ENCODE measurements around the gene POU3F2. TPM values are rescaled to one million over a fixed set of nuclear protein-coding genes. Genes with fewer than 3 reads are reported as not detected.

Gene POU3F2
- total and polyA plus RNA-seq, 9 donors, result 0.02 TPM; not detected in 8

DNA sequence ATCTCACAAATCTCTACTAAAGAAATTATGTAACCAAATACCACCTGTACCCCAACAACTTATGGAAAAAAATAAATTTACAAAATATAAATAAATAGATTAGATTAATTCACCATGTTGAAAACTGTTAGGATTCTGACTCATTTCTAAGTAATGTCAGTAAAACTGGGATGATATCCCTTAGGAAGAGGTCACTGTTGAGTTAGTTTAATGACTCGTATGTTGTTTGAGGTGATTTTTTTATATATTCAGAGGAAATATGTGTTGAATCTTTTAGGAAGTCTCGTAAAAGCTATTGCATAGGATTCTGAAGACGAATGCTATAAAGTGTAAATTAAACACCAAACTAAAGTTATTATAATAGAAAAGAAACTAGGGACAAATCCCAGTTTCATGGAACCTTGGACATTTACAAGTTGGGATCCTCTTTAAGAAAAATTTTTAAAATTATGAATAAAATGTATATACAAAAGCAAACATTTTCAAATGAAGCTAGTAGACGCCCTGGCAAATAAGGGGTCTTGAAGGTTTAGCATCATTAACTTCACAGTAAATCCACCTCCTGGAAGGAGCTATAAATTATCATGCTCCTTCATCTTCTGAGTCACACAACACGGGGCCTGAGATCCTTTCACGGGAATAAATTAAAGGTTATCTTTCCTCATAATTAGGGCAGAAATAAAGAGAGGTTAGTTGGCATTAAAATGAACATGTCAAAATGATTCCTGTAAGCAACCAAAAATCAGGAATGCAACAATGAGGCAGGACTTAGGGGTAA, 37.0 kb upstream of the POU3F2 start:
- DNase-seq, result no peak
- Histone ChIP-seq H3K4me3 (no peak overlapping the region), H3K36me3 (no peaks in the 10 kb centered on the region), H3K27ac (no peak overlapping the region), H3K4me1 (ENCODE audit: insufficient read depth) (no peaks in the 10 kb centered on the region), H3K9me3 (no peaks in the 10 kb centered on the region), H3K27me3 (no peaks in the 10 kb centered on the region)
- TF ChIP-seq POLR2A (IDR thresholded peaks at IDR 0.05) (no peak), EP300 (IDR thresholded peaks at IDR 0.05) (no peak)
- TF ChIP-seq, protein P1, sequence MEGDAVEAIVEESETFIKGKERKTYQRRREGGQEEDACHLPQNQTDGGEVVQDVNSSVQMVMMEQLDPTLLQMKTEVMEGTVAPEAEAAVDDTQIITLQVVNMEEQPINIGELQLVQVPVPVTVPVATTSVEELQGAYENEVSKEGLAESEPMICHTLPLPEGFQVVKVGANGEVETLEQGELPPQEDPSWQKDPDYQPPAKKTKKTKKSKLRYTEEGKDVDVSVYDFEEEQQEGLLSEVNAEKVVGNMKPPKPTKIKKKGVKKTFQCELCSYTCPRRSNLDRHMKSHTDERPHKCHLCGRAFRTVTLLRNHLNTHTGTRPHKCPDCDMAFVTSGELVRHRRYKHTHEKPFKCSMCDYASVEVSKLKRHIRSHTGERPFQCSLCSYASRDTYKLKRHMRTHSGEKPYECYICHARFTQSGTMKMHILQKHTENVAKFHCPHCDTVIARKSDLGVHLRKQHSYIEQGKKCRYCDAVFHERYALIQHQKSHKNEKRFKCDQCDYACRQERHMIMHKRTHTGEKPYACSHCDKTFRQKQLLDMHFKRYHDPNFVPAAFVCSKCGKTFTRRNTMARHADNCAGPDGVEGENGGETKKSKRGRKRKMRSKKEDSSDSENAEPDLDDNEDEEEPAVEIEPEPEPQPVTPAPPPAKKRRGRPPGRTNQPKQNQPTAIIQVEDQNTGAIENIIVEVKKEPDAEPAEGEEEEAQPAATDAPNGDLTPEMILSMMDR (IDR thresholded peaks at IDR 0.05), result no peak
- 37 to 42% (median 39%) methylated on average over 6 of the region's 6 CpGs for WGBS, 3 donors
- intact Hi-C loops (cut with DNase I), result no loop called here

DNA sequence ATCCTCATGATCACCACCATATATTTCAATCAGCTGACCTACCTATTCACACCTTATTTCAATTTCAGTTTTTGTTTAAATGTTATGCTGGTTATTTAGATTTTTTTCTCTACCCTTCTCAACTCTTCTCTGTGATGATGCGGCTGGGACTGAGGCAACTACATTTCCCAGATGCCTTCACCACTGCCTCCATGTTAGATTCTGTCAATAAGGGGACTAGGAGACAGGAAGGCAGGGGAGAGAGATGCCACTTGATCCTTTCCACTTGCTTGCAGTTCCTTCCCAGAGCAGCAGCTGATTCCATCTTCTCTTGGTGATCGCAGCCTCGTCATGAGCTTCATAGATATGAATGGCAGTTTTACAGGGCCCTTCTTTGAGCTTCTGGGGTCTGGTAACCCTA, 33.5 kb upstream of the POU3F2 start:
- H3K36me3 ChIP-seq, result no peaks in the 10 kb centered on the region
- H3K4me1 ChIP-seq (ENCODE audit: insufficient read depth), result no peaks in the 10 kb centered on the region
- WGBS, 3 donors, result 76 to 86% (median 82%) methylated on average over 3 of the region's 3 CpGs
- no peaks in the 10 kb centered on the region for H3K27me3 ChIP-seq
- intact Hi-C loops (cut with DNase I), result no loop called here
- TF ChIP-seq, protein P1 (IDR thresholded peaks at IDR 0.05), result no peak
- no peak for TF ChIP-seq EP300 (IDR thresholded peaks at IDR 0.05)
- TF ChIP-seq POLR2A (IDR thresholded peaks at IDR 0.05), result no peak
- H3K27ac ChIP-seq, result no peak overlapping the region
- DNase-seq, result no peak
- no peak overlapping the region for H3K4me3 ChIP-seq
- H3K9me3 ChIP-seq, result no peaks in the 10 kb centered on the region

DNA sequence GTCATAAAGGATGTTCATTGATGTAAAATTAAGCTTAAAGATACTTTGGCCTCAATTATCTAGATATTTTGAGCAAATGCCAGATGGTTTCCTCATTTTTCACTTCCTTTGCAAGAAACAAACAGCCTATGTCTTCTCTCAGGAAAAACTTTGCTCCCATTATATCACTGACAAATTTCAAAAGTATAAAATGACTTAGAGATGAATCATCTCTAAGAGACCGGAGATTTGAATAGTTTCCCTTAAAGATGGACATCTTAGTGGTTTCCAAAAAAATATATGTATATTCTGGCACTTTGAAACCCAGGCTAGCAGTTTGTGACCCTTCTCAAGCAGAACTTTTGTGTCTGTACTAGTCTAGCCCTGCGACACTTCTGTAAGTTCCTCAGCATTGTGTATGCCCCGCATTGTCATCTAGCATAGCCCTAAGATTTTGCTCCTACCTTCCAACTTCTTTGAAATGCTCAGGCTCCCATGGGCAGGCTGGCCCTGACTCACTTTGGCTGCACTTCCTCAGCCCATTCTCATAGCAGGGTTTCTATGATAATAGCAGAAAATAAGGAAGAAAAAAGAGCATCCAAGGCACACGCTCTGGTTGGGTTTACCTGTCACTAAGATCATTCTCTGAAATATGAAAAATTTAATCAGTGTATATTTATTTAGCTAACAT, 25.7 kb upstream of the POU3F2 start:
- H3K36me3 ChIP-seq, result no peaks in the 10 kb centered on the region
- no peak overlapping the region for H3K27ac ChIP-seq
- no peaks in the 10 kb centered on the region for H3K27me3 ChIP-seq
- WGBS, 3 donors, result 77 to 79% (median 79%) methylated on average over 4 of the region's 4 CpGs
- TF ChIP-seq POLR2A (IDR thresholded peaks at IDR 0.05), result no peak
- no peak overlapping the region for H3K4me3 ChIP-seq
- DNase-seq, result no peak
- no peaks in the 10 kb centered on the region for H3K4me1 ChIP-seq (ENCODE audit: insufficient read depth)
- intact Hi-C loops (cut with DNase I), result no loop called here
- H3K9me3 ChIP-seq, result no peaks in the 10 kb centered on the region

DNA sequence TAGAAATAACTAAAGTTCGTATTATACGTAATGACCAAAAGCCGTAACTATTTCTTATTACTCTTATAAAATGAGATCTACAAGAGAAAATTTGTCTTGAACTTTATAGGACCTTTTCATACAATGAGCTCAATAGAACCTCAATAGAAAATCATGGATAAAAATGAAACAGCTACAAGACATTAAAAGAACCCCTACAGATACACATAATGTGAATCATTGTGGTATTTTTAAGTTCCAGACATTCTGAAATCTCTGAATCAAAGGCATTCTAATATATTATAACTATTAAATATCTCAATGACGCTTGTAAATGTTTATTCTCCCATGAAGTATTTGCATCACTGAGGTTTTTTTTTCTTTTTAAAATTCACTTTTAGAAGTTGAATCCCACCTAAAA, 22.2 kb upstream of the POU3F2 start:
- 88 to 90% (median 88%) methylated on average over 4 of the region's 4 CpGs for WGBS, 3 donors
- TF ChIP-seq, protein P1 (IDR thresholded peaks at IDR 0.05), result no peak
- TF ChIP-seq EP300 (IDR thresholded peaks at IDR 0.05) (no peak), POLR2A (IDR thresholded peaks at IDR 0.05) (no peak)
- Histone ChIP-seq H3K9me3 (no peaks in the 10 kb centered on the region), H3K4me3 (no peak overlapping the region), H3K4me1 (ENCODE audit: insufficient read depth) (no peaks in the 10 kb centered on the region), H3K27ac (no peak overlapping the region), H3K36me3 (no peaks in the 10 kb centered on the region), H3K27me3 (no peaks in the 10 kb centered on the region)
- intact Hi-C loops (cut with DNase I), result no loop called here
- DNase-seq, result no peak

DNA sequence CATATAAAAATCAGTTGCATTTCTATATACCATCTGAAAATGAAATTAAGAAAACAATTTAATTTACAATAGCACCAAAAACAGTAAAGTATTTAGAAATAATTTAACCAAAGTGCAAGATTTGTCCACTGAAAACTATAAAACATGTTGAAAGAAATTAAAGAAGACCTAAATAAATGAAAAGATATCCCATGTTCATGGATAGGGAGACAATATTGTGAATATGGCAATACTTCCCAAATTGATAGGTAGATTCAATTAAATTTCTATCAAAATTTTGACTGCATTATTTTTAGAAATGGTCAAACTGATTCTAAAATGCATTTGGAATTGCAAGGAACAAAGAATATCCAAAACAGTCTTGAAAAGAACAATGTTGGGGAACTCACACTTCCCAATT, 17.6 kb upstream of the POU3F2 start:
- intact Hi-C loops (cut with DNase I), result no loop called here
- H3K36me3 ChIP-seq, result no peaks in the 10 kb centered on the region
- no peaks in the 10 kb centered on the region for H3K9me3 ChIP-seq
- H3K4me1 ChIP-seq (ENCODE audit: insufficient read depth), result no peaks in the 10 kb centered on the region
- TF ChIP-seq POLR2A (IDR thresholded peaks at IDR 0.05) (no peak), EP300 (IDR thresholded peaks at IDR 0.05) (no peak)
- TF ChIP-seq, protein P1 (IDR thresholded peaks at IDR 0.05), result no peak
- no peaks in the 10 kb centered on the region for H3K27me3 ChIP-seq
- H3K4me3 ChIP-seq, result no peak overlapping the region
- DNase-seq, result no peak
- H3K27ac ChIP-seq, result no peak overlapping the region
